GM12872 (cell line): ENCODE results near the gene XPNPEP2.

Source experiments
- TF ChIP-seq, protein P1 (sequence below): IDR thresholded peaks from 3 replicates; pipeline ENCODE4 v1.5.1; 2011; ENCODE audit warnings: low read depth, mild to moderate bottlenecking, low read length, moderate library complexity; ENCODE audit not compliant: insufficient read depth

Gene XPNPEP2

DNA sequence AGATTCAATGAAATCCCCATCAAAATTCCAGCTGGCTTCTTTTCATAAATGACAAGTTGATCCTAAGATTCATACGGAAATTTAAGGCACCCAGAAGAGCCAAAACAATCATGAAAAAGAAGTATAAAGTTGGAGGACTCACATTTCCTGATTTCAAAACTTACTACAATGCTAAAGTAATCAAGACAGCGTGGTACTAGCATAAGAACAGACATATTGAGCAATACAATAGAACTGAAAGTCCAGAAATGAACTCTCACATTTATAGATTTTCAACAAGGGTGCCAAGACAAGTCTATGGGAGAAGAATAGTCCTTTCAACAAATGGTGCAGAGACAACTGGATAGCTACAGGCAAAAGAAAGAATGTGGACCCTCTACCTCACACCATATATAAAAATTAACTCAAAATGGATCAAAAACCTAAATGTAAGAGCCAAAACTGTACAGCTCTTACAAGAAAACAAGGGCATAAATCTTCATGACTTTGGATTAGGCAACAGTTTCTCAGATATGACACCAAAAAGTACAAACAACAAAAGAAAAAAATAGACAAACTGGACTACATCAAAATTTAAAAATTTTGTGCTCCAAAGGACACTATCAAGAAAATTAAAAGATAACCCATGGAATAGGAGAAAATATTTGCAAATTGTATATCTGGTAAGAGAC is 69.5 kb downstream of the XPNPEP2 start:
- TF ChIP-seq, protein P1, sequence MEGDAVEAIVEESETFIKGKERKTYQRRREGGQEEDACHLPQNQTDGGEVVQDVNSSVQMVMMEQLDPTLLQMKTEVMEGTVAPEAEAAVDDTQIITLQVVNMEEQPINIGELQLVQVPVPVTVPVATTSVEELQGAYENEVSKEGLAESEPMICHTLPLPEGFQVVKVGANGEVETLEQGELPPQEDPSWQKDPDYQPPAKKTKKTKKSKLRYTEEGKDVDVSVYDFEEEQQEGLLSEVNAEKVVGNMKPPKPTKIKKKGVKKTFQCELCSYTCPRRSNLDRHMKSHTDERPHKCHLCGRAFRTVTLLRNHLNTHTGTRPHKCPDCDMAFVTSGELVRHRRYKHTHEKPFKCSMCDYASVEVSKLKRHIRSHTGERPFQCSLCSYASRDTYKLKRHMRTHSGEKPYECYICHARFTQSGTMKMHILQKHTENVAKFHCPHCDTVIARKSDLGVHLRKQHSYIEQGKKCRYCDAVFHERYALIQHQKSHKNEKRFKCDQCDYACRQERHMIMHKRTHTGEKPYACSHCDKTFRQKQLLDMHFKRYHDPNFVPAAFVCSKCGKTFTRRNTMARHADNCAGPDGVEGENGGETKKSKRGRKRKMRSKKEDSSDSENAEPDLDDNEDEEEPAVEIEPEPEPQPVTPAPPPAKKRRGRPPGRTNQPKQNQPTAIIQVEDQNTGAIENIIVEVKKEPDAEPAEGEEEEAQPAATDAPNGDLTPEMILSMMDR: no peak

DNA sequence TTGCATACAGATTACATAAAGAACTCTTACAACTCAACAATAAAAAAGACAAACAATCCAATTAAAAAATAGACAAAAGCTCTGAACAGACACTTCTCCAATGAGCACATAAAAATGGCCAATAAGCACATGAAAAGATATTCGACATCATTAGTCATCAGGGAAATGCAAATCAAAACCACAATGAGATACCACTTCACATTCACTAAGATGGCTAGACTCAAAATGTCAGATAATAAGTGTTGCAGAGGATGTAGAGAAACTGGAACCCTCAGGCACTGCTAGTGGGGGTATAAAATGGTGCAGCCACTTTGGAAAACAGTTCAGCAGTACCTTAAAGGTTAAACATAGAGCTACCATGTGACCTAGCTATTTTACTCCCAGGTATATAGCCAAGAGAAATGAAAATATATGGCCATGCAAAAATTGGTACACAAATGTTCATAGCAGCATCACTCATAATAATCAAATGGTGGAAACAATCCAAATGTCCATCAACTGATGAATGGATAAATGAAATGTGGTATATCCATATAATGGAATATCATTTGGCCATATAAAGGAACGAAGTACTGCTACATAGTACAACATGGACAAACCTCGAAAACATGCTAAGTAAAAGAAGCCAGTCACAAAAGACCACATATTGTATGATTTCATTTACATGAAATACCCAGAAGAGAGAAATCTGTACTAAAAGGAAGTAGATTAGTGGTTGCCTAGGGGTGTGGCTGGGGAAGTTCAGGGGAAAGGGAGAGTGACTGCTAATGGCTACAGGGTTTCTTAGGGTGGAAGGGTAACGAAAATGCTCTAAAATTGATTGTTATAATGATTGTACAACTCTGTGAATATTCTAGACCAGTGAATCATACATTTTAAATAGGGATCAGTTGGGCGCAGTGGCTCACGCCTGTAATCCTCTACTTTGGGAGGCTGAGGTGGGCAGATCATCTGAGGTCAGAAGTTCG is 70.3 kb downstream of the XPNPEP2 start:
- TF ChIP-seq, protein P1: no peak

DNA sequence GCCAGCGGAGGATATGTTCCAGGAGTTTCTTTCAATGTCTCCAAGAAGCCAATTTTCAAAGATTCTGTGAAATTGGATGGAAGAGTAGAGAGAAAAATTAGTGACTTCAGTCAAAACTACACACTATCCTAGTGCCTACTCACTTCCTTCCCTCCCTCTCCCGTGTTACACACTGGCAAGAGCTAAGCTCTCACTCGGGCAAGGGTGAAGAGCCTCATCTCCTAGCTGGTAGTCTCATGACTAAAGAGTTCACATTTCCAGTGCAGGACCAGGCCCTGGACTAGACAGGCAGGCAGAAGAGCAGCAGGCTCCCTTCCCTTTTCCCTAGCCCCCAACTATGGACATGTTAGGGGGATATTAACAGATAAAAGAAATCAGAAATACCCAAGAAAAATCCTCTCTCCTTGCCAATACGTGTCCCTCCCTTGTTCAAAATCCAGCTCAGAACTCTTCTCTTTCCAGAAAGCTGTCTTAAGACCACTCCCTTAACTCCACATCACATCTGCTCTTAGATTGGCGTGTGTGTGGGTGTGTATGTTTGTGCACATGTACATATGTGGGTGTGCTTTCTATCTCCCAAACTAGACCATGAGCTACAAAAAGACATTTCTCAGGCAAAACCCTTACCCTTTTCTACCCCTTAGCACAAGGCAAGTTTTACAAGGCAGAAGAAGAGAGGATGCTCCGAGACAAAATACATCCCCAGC is 75.0 kb downstream of the XPNPEP2 start:
- TF ChIP-seq, protein P1: no peak

DNA sequence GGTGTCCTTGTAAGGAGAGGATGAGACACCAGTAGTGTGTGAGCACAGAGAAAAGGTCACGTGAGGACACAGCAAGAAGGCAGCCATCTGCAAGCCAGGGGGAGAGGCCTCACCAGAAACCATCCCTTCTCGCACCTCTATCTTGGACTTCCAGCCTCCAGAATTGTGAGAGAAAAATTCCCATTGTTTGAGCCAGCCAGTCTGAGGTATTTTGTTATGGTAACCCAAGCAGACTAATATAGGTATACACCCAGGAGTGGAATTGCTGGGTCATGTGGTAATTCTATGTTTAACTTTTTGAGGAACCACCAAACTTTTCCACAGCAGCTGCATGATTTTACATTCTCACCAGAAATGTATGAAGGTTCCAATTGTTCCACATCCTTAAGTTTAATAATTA is 79.3 kb downstream of the XPNPEP2 start:
- TF ChIP-seq, protein P1: no peak
